KMS-11 (cell line): Measurements from ENCODE around the gene HYDIN.

Source experiments
- H2AFZ ChIP-seq: fragments of 200-600 bp; sonication (generic); 2 replicates; pipeline ENCODE4 v1.6.1; 2016; ENCODE audit warnings: antibody characterized with exemption, mixed run types, low read depth
- H3K27ac ChIP-seq: fragments of 200-600 bp; sonication (generic); 2 replicates; pipeline ENCODE4 v1.6.1; 2016; ENCODE audit warnings: mild to moderate bottlenecking, mixed run types
- H3K27me3 ChIP-seq: fragments of 200-600 bp; sonication (generic); 2 replicates; pipeline ENCODE4 v1.6.1; 2017; ENCODE audit warnings: mild to moderate bottlenecking, low read depth, mixed run types, moderate library complexity; ENCODE audit not compliant: insufficient read depth
- H3K36me3 ChIP-seq: fragments of 200-600 bp; sonication (generic); 2 replicates; pipeline ENCODE4 v1.6.1; 2017; ENCODE audit warnings: mild to moderate bottlenecking, mixed run types; ENCODE audit not compliant: insufficient read depth
- H3K4me1 ChIP-seq: fragments of 200-600 bp; sonication (generic); 2 replicates; pipeline ENCODE4 v1.6.1; 2016; ENCODE audit warnings: mild to moderate bottlenecking, low read depth, mixed run types; ENCODE audit not compliant: poor library complexity, severe bottlenecking
- H3K4me2 ChIP-seq: fragments of 200-600 bp; sonication (generic); 2 replicates; pipeline ENCODE4 v1.7.0; 2016; ENCODE audit warnings: mild to moderate bottlenecking, mixed run types
- H3K4me3 ChIP-seq: fragments of 200-600 bp; sonication (generic); IDR thresholded peaks from 2 replicates; pipeline ENCODE4 v1.6.1; 2017; ENCODE audit warnings: low read depth, low read length, mixed read lengths; ENCODE audit not compliant: insufficient read depth
- H3K79me2 ChIP-seq: fragments of 200-600 bp; sonication (generic); 2 replicates; pipeline ENCODE4 v1.6.1; 2016; ENCODE audit warnings: low read depth, mixed run types; ENCODE audit not compliant: insufficient read depth
- H3K9ac ChIP-seq: fragments of 200-600 bp; sonication (generic); 2 replicates; pipeline ENCODE4 v1.6.1; 2016; ENCODE audit warnings: mild to moderate bottlenecking, mixed run types
- H4K20me1 ChIP-seq: fragments of 200-600 bp; sonication (generic); 2 replicates; pipeline ENCODE4 v1.6.1; 2016; ENCODE audit warnings: mild to moderate bottlenecking, mixed run types; ENCODE audit not compliant: insufficient read depth
- TF ChIP-seq, protein P1 (sequence below): fragments of 200-600 bp; sonication (generic); conservative IDR thresholded peaks from 2 replicates; pipeline ENCODE4 v1.6.1; 2017; ENCODE audit warnings: low read depth, mild to moderate bottlenecking, antibody characterized with exemption, low read length, moderate library complexity, mixed read lengths

Gene HYDIN

DNA sequence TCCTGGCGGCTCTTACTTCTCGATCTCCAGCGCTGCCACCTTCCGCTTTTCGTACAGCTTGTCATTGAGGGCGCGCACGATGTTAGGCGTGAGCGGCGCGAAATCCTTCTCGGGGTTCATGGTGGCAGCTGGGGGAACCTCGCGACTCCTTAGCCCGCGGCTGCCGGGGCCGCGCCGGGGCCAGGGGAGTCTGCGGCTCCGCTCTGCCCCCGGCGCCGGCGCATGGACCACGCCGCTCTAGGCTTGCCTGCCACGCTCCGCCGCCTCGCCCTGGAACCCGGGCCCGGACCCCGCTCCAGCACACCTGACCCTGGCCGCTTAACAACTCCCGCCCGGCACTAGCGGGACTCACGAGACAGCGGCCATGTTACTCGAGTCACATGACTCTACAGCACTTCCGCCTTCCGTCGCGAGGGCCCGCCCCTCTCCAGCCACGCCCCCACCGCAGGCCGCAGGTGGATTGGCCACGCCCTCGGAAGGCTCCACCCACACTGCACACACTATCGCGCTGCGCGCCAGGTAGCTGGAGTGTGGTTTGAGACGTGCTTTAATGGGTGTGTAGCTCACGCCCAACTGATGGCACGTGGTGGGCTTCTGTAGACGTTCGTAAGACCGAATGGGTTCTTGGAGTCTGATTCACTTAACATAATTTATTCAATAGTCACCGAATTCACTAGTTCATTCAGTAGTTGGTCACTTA lies 429.6 kb downstream of the HYDIN start, which contains the start of gene VAC14:
Gene VAC14 (minus strand): TSS at position 378 of the 700 bp plus-strand sequence. CDS start 258 bp downstream, at position 120.
- H3K27ac ChIP-seq, result peak within 1 kb of the TSS; percentile 63
- H4K20me1 ChIP-seq, result no peaks in the 10 kb centered on the region
- peak within 1 kb of the TSS; percentile 69 for H2AFZ ChIP-seq
- TF ChIP-seq, protein P1, sequence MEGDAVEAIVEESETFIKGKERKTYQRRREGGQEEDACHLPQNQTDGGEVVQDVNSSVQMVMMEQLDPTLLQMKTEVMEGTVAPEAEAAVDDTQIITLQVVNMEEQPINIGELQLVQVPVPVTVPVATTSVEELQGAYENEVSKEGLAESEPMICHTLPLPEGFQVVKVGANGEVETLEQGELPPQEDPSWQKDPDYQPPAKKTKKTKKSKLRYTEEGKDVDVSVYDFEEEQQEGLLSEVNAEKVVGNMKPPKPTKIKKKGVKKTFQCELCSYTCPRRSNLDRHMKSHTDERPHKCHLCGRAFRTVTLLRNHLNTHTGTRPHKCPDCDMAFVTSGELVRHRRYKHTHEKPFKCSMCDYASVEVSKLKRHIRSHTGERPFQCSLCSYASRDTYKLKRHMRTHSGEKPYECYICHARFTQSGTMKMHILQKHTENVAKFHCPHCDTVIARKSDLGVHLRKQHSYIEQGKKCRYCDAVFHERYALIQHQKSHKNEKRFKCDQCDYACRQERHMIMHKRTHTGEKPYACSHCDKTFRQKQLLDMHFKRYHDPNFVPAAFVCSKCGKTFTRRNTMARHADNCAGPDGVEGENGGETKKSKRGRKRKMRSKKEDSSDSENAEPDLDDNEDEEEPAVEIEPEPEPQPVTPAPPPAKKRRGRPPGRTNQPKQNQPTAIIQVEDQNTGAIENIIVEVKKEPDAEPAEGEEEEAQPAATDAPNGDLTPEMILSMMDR, result no peak
- peak within 1 kb of the TSS; percentile 49 for H3K4me3 ChIP-seq
- H3K27me3 ChIP-seq, result no peaks in the 10 kb centered on the region
- peaks cover 39% of the 10 kb centered on the region for H3K4me1 ChIP-seq
- peaks cover 39% of the 10 kb centered on the region for H3K79me2 ChIP-seq
- peak within 1 kb of the TSS; percentile 62 for H3K4me2 ChIP-seq
- H3K36me3 ChIP-seq, result no peaks in the 10 kb centered on the region
- peak within 1 kb of the TSS; percentile 88 for H3K9ac ChIP-seq

DNA sequence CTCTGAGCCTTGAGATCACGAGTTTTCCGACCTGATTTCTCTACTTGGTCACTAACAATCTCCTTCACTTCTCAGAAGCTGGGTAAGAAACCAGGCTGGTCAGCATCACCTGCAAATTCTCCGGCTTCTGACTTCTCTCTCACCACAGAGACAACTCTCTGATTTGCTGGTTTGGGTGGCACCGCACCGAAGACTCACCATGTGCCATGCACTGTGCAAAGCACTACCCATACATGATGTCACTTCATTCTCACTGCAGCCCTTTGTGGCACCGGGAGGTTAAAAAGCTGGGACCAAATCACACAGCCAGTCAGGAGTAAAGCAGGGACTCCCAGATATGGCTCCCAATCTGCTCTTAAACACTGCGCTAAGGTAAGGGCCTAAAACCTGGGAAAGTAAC lies 430.2 kb downstream of the HYDIN start:
- Histone ChIP-seq H3K27ac (peak overlapping the region; percentile 63), H3K36me3 (no peaks in the 10 kb centered on the region), H4K20me1 (no peaks in the 10 kb centered on the region), H3K4me3 (peak overlapping the region; percentile 49), H2AFZ (peak overlapping the region; percentile 69), H3K27me3 (no peaks in the 10 kb centered on the region), H3K79me2 (peaks cover 42% of the 10 kb centered on the region), H3K9ac (peak overlapping the region; percentile 88), H3K4me2 (peak overlapping the region; percentile 62), H3K4me1 (peaks cover 41% of the 10 kb centered on the region)
- TF ChIP-seq, protein P1, result no peak

DNA sequence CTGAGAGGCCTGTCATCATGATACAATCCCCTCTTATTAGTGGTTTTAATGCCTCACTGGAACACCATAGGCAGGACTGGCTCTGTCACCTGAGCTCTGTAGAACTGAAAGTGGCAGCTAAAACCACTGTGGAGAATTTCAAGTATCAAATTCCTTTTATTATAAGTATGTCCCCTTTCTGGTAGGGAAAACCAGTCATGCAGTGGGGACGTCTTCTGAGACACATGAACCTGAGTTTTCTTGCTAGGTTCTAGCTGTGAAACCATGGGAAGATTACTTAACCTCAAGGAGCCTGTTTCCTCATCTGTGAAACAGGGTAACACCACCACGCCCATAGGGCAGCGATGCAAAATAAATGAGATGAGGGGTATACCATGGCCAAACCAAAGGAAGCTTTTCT lies 434.2 kb downstream of the HYDIN start:
- H3K4me2 ChIP-seq, result no peak overlapping the region
- no peak overlapping the region for H2AFZ ChIP-seq
- TF ChIP-seq, protein P1, result no peak
- no peaks in the 10 kb centered on the region for H3K27me3 ChIP-seq
- no peaks in the 10 kb centered on the region for H3K36me3 ChIP-seq
- H3K27ac ChIP-seq, result no peak overlapping the region
- H3K4me3 ChIP-seq, result no peak overlapping the region
- no peaks in the 10 kb centered on the region for H4K20me1 ChIP-seq
- H3K9ac ChIP-seq, result no peak overlapping the region
- H3K4me1 ChIP-seq, result peaks cover 42% of the 10 kb centered on the region
- H3K79me2 ChIP-seq, result peaks cover 82% of the 10 kb centered on the region

DNA sequence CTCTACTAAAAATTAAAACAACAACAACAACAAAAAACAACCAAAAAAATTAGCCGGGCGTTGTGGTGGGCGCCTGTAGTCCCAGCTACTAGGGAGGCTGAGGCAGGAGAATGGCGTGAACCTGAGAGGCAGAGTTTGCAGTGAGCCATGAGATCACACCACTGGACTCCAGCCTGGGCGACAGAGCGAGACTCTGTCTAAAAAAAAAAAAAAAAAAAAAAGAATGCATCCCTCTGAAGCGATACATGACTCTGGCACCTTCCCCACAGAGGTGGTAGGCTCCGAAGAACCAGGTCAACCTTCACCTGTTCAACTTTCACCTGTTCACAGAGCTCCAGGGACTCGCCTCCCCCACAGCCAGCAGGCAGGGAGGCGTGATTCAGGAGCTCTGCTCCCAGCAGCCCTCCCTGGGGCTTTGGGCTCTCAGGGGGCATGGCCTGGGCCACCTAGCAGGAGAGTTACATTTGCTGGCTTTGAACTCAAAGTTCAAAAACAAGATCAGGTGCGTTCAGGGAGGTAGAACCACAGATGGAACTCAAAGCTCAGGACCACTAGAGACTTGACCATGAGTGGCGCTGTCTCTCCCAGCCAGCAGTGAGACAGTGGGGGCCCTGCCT lies 435.1 kb downstream of the HYDIN start:
- TF ChIP-seq, protein P1, result no peak
- no peak overlapping the region for H3K4me2 ChIP-seq
- no peaks in the 10 kb centered on the region for H3K36me3 ChIP-seq
- peaks cover 40% of the 10 kb centered on the region for H3K4me1 ChIP-seq
- peaks cover 86% of the 10 kb centered on the region for H3K79me2 ChIP-seq
- no peak overlapping the region for H3K9ac ChIP-seq
- no peaks in the 10 kb centered on the region for H4K20me1 ChIP-seq
- no peak overlapping the region for H2AFZ ChIP-seq
- H3K27me3 ChIP-seq, result no peaks in the 10 kb centered on the region
- no peak overlapping the region for H3K4me3 ChIP-seq
- H3K27ac ChIP-seq, result no peak overlapping the region
